OCI-LY1 (cell line): ENCODE data around the gene BEND7.

Source experiments
- H2AFZ ChIP-seq: fragments of 200-600 bp; sonication (generic), shearing (Covaris generic); 2 replicates; pipeline ENCODE4 v1.6.0; 2014; ENCODE audit warnings: antibody characterized with exemption, mild to moderate bottlenecking, low read length
- H3F3A ChIP-seq: fragments of 200-600 bp; sonication (generic), shearing (Covaris generic); 2 replicates; pipeline ENCODE4 v1.6.0; 2014; ENCODE audit warnings: mild to moderate bottlenecking, antibody characterized with exemption, low read length, moderate library complexity; ENCODE audit not compliant: insufficient read depth
- H3K27ac ChIP-seq: fragments of 200-600 bp; sonication (generic); 2 replicates; pipeline ENCODE4 v1.5.1; 2014; ENCODE audit warnings: low read length, mixed run types, mild to moderate bottlenecking, low read depth; ENCODE audit not compliant: poor library complexity, severe bottlenecking
- H3K27me3 ChIP-seq: fragments of 200-600 bp; sonication (generic); 2 replicates; pipeline ENCODE4 v1.6.0; 2014; ENCODE audit warnings: antibody characterized with exemption, mild to moderate bottlenecking, low read length, moderate library complexity; ENCODE audit not compliant: insufficient read depth
- H3K36me3 ChIP-seq: fragments of 200-600 bp; sonication (generic); 2 replicates; pipeline ENCODE4 v1.6.1; 2014; ENCODE audit warnings: mild to moderate bottlenecking, antibody characterized with exemption, low read length, moderate library complexity, mixed read lengths; ENCODE audit not compliant: insufficient read depth
- H3K4me1 ChIP-seq: fragments of 200-600 bp; sonication (generic); 2 replicates; pipeline ENCODE4 v1.5.1; 2014; ENCODE audit warnings: mild to moderate bottlenecking, low read length, moderate library complexity; ENCODE audit not compliant: insufficient read depth, severe bottlenecking
- H3K4me2 ChIP-seq: fragments of 200-600 bp; sonication (generic), shearing (Covaris generic); 2 replicates; pipeline ENCODE4 v1.6.1; 2014; ENCODE audit warnings: low read length
- H3K4me3 ChIP-seq: fragments of 200-600 bp; sonication (generic); 2 replicates; pipeline ENCODE4 v1.5.1; 2014; ENCODE audit warnings: low read length, low read depth, mild to moderate bottlenecking, mixed read lengths; ENCODE audit not compliant: poor library complexity, severe bottlenecking
- H3K79me2 ChIP-seq: fragments of 200-600 bp; shearing (Covaris generic); 2 replicates; pipeline ENCODE4 v1.6.1; 2016; ENCODE audit warnings: mixed run types, low read length, mixed read lengths; ENCODE audit not compliant: insufficient read depth
- H3K9ac ChIP-seq: fragments of 200-600 bp; sonication (generic), shearing (Covaris generic); 2 replicates; pipeline ENCODE4 v1.6.1; 2014; ENCODE audit warnings: mild to moderate bottlenecking, low read length, mixed read lengths
- H3K9me2 ChIP-seq: fragments of 200-600 bp; sonication (generic), shearing (Covaris generic); 2 replicates; pipeline ENCODE4 v1.6.1; 2014; ENCODE audit warnings: low read depth, mild to moderate bottlenecking, low read length, mixed read lengths
- H3K9me3 ChIP-seq: fragments of 200-600 bp; shearing (Covaris generic); 2 replicates; pipeline ENCODE4 v1.6.1; 2014; ENCODE audit warnings: low read length, mixed read lengths
- H4K20me1 ChIP-seq: fragments of 200-600 bp; sonication (generic), shearing (Covaris generic); 2 replicates; pipeline ENCODE4 v1.6.0; 2016; ENCODE audit warnings: mild to moderate bottlenecking, low read length; ENCODE audit not compliant: insufficient read depth
- EZH2 ChIP-seq: fragments of 200-600 bp; sonication (generic), shearing (Covaris generic); IDR thresholded peaks from 2 replicates; pipeline ENCODE4 v1.8.0; 2017; ENCODE audit warnings: borderline replicate concordance, mixed run types, mild to moderate bottlenecking, antibody characterized with exemption, low read length, moderate library complexity, mixed read lengths
- TF ChIP-seq, protein P1 (sequence below): fragments of 200-600 bp; sonication (generic), shearing (Covaris generic); IDR thresholded peaks from 2 replicates; pipeline ENCODE4 v1.5.1; 2017; ENCODE audit warnings: mild to moderate bottlenecking, antibody characterized with exemption, low read length, moderate library complexity, mixed read lengths

BEND7 gene

DNA sequence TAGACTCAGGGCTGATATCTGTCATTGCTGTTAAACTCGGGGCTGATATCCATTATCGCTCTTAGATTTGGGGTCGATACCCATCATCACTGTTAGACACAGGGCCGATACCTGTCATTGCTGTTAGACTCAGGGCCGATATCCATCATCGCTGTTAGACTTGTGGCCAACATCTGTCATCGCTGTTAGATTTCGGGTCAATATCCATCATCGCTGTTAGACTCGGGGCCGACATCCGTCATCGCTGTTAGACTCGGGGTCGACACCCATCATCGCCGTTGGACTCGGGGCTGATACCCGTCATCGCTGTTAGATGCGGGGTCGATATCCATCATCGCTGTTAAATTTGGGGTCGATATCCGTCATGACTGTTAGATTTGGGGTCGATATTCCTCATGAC, 54.8 kb downstream of the BEND7 start:
- Histone ChIP-seq H3K27ac (no peak overlapping the region), H3K4me1 (no peaks in the 10 kb centered on the region), H3K9me3 (no peaks in the 10 kb centered on the region), H2AFZ (no peak overlapping the region), H3K4me2 (no peak overlapping the region), H3K9me2 (no peaks in the 10 kb centered on the region), H3K79me2 (no peaks in the 10 kb centered on the region), H3K36me3 (no peaks in the 10 kb centered on the region), H3F3A (no peaks in the 10 kb centered on the region), H3K4me3 (no peak overlapping the region), H3K27me3 (no peaks in the 10 kb centered on the region), H4K20me1 (no peaks in the 10 kb centered on the region), H3K9ac (no peak overlapping the region)
- TF ChIP-seq, protein P1, sequence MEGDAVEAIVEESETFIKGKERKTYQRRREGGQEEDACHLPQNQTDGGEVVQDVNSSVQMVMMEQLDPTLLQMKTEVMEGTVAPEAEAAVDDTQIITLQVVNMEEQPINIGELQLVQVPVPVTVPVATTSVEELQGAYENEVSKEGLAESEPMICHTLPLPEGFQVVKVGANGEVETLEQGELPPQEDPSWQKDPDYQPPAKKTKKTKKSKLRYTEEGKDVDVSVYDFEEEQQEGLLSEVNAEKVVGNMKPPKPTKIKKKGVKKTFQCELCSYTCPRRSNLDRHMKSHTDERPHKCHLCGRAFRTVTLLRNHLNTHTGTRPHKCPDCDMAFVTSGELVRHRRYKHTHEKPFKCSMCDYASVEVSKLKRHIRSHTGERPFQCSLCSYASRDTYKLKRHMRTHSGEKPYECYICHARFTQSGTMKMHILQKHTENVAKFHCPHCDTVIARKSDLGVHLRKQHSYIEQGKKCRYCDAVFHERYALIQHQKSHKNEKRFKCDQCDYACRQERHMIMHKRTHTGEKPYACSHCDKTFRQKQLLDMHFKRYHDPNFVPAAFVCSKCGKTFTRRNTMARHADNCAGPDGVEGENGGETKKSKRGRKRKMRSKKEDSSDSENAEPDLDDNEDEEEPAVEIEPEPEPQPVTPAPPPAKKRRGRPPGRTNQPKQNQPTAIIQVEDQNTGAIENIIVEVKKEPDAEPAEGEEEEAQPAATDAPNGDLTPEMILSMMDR = no peak
- no peak for TF ChIP-seq EZH2

DNA sequence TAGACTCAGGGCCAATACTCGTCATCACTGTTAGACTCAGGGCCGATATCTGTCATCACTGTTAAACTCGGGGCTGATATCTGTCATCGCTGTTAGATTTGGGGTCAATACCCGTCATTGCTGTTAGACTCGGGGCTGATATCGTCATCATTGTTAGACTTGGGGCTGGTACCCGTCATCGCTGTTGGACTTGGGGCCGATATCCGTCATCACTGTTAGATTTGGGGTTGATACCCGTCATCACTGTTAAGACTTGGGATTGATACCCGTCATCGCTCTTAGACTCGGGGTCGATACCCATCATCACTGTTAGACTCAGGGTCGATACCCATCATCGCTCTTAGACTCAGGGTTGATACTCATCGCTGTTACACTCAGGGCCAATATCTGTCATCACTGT, 56.5 kb downstream of the BEND7 start:
- TF ChIP-seq EZH2 = no peak
- TF ChIP-seq, protein P1 = no peak
- H2AFZ ChIP-seq = no peak overlapping the region
- H3K9me3 ChIP-seq = no peaks in the 10 kb centered on the region
- H3K4me3 ChIP-seq = no peak overlapping the region
- no peak overlapping the region for H3K4me2 ChIP-seq
- no peaks in the 10 kb centered on the region for H3K27me3 ChIP-seq
- no peaks in the 10 kb centered on the region for H3K79me2 ChIP-seq
- no peaks in the 10 kb centered on the region for H3K9me2 ChIP-seq
- H4K20me1 ChIP-seq = no peaks in the 10 kb centered on the region
- H3F3A ChIP-seq = no peaks in the 10 kb centered on the region
- no peaks in the 10 kb centered on the region for H3K4me1 ChIP-seq
- no peaks in the 10 kb centered on the region for H3K36me3 ChIP-seq
- no peak overlapping the region for H3K9ac ChIP-seq
- H3K27ac ChIP-seq = no peak overlapping the region

DNA sequence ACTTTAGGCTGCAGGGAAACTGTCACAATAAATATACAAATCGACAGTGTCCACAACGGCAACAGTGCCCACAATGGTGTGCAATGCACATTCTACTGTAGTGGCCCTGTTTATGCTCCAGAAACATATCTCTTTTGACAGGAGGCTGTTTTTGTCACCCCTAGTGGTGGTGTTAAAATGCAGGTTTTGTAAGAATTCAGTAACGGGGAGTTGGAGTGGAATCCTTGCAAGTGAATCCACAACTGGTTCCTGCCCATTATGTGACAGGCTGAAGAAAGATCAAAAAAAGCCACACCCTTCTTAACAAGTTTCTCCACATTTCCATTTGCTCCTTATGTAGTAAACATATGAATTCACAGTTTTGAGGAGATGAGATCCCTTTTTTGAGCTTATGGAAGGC, 58.5 kb downstream of the BEND7 start:
- Histone ChIP-seq H3K9ac (no peak overlapping the region), H3K4me3 (no peak overlapping the region), H3K4me2 (no peak overlapping the region), H3K9me3 (no peaks in the 10 kb centered on the region), H3K9me2 (no peaks in the 10 kb centered on the region), H3K27me3 (no peaks in the 10 kb centered on the region), H2AFZ (no peak overlapping the region), H3K36me3 (no peaks in the 10 kb centered on the region), H3K79me2 (no peaks in the 10 kb centered on the region), H3K4me1 (no peaks in the 10 kb centered on the region), H4K20me1 (no peaks in the 10 kb centered on the region), H3K27ac (no peak overlapping the region), H3F3A (no peaks in the 10 kb centered on the region)
- no peak for TF ChIP-seq EZH2
- TF ChIP-seq, protein P1 = peak; percentile 29; the same call in 1 of the 2 replicates
